Measurements from ENCODE around the gene PPM1H. TPM values are rescaled to one million over a fixed set of nuclear protein-coding genes. Genes with fewer than 3 reads are reported as not detected.

Gene PPM1H
- total RNA-seq, 1 experiment from 2014 or later = 65.7 TPM

- DNase-seq (ENCODE audit: low spot score) = peak; percentile 61
- in situ Hi-C loops (cut with HindIII; ENCODE audit: low sequenced_read_pairs) = no loop called here
These were observed 148.9 kb downstream of the PPM1H start for GRCh38 chr12:62785941-62786559.

DNA sequence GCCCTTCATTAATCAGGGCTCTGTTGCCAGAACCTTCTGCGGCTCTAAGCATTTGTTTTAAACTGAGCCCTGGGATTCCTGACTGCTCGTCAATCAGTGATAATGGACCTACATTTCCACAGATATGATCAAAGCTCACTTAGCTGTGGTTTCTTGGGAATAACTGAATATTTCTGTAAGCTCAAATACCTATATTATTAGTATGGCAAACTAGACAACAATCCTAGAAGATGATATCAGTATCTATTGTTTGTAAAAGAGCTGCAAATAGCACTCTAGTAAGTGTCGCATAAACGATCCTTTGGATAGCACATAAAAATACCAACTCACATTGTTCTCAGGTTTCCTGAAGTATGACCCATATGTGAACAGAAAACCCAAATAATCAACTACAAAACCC is 150.4 kb downstream of the PPM1H start:
- DNase-seq (ENCODE audit: low spot score) = no peak
- in situ Hi-C loops (cut with HindIII; ENCODE audit: low sequenced_read_pairs) = no loop called here

GRCh38 chr12:62783881-62784280 is 151.1 kb downstream of the PPM1H start:
- in situ Hi-C loops (cut with HindIII; ENCODE audit: low sequenced_read_pairs) = no loop called here
- peak; percentile 96 for DNase-seq (ENCODE audit: low spot score)

GRCh38 chr12:62781136-62781880 is 153.6 kb downstream of the PPM1H start:
- in situ Hi-C loops (cut with HindIII; ENCODE audit: low sequenced_read_pairs) = no loop called here
- no peak for DNase-seq (ENCODE audit: low spot score)

- no peak for DNase-seq (ENCODE audit: low spot score)
- in situ Hi-C loops (cut with HindIII; ENCODE audit: low sequenced_read_pairs) = no loop called here
These were observed 155.5 kb downstream of the PPM1H start for GRCh38 chr12:62779488-62779887.

GRCh38 chr12:62778187-62778586 is 156.8 kb downstream of the PPM1H start:
- in situ Hi-C loops (cut with HindIII; ENCODE audit: low sequenced_read_pairs) = no loop called here
- DNase-seq (ENCODE audit: low spot score) = no peak

DNA sequence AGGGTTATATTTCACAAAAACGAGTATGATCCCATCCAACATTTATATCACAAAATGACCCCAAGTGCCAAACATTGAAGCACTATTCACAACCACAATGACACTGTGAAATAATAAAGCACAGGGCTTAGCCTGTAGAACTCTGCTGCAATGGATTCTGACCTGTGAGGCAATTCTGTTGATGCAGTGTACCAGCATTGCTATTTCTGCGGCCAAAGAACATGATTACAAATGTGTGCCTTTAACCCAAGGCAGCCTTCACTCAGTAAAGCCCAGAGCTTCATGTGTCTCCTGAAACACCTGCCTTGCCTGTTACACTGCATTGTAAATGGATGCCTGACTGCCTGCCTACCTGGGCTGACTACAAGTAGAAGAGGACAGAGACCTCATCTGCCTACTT is 158.0 kb downstream of the PPM1H start:
- in situ Hi-C loops (cut with HindIII; ENCODE audit: low sequenced_read_pairs) = no loop called here

GRCh38 chr12:62776575-62776974 is 158.4 kb downstream of the PPM1H start:
- no peak for DNase-seq (ENCODE audit: low spot score)
- in situ Hi-C loops (cut with HindIII; ENCODE audit: low sequenced_read_pairs) = no loop called here

More for the DNA sequence above, 158.0 kb downstream of the PPM1H start:
- no peak for DNase-seq (ENCODE audit: low spot score)

GRCh38 chr12:62774794-62775193 is 160.2 kb downstream of the PPM1H start:
- no peak for DNase-seq (ENCODE audit: low spot score)
- in situ Hi-C loops (cut with HindIII; ENCODE audit: low sequenced_read_pairs) = no loop called here

- DNase-seq (ENCODE audit: low spot score) = no peak
- in situ Hi-C loops (cut with HindIII; ENCODE audit: low sequenced_read_pairs) = no loop called here
These were observed 162.5 kb downstream of the PPM1H start for GRCh38 chr12:62772416-62772955.

DNA sequence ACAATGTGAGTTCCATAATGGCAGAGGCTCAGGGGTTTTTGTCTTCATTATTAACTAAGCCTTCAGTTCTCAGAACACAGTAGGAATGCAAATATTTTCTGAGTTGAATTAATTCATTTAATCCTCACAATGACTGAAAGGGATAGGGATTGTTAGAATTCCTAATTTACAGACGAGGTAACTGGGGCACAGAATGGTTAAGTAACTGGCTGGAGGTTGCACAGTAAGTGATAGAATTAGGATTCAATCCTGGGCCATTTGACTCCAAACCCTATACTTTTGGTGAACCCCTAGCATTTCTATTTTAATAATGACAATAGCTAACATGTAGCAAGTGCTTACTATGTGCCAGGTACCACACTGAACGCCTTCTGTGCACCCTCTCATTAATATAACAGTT is 163.1 kb downstream of the PPM1H start:
- in situ Hi-C loops (cut with HindIII; ENCODE audit: low sequenced_read_pairs) = no loop called here
- no peak for DNase-seq (ENCODE audit: low spot score)

DNA sequence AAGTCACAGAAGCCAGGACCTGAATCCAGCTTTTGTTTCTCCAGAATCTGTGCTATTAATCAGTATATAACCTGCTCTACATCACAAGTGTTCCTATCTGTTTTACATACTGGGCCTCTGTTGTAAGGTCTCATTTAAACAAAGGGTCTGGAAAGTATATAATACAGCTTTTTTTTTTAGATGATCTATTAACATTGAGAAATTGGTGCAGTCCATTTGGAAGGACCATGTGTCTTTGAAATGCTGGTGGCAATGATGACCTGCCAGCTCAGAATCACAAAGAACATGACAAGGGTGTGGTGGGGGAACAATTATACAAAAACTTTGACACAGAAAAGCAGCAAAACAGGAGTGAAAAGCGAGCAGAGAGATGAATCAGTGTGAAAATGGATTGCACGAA is 164.6 kb downstream of the PPM1H start:
- in situ Hi-C loops (cut with HindIII; ENCODE audit: low sequenced_read_pairs) = no loop called here
- no peak for DNase-seq (ENCODE audit: low spot score)

DNA sequence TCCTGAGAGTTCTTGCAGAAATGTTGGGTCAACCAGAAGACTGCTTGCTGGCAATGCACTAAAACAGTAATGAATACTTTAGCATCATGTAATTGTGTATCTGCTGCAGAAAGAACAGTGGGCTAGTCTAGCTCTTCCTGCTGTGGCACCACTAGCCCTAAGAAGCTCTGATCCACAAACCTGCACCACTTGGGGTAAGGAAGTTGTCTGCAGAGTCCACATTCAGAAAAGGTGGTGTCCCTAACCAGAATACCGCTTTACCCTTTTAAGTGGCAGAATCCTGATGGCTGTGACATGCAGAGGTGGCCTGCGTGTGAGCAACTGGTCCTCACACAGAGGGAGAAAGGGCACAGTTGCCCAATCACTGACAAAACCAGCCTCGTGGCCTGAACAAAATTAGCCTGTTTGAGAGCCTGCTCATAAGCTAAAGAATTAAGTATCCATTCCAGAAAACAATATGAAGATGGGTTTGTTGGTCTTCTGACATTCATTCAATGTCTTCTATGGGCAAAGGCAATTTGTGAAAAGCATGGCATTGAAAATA is 165.8 kb downstream of the PPM1H start:
- in situ Hi-C loops (cut with HindIII; ENCODE audit: low sequenced_read_pairs) = no loop called here

GRCh38 chr12:62767946-62768345 is 167.0 kb downstream of the PPM1H start:
- in situ Hi-C loops (cut with HindIII; ENCODE audit: low sequenced_read_pairs) = no loop called here
- DNase-seq (ENCODE audit: low spot score) = no peak

More for the DNA sequence above, 165.8 kb downstream of the PPM1H start:
- no peak for DNase-seq (ENCODE audit: low spot score)

GRCh38 chr12:62767496-62767895 is 167.5 kb downstream of the PPM1H start:
- no peak for DNase-seq (ENCODE audit: low spot score)
- in situ Hi-C loops (cut with HindIII; ENCODE audit: low sequenced_read_pairs) = no loop called here

DNA sequence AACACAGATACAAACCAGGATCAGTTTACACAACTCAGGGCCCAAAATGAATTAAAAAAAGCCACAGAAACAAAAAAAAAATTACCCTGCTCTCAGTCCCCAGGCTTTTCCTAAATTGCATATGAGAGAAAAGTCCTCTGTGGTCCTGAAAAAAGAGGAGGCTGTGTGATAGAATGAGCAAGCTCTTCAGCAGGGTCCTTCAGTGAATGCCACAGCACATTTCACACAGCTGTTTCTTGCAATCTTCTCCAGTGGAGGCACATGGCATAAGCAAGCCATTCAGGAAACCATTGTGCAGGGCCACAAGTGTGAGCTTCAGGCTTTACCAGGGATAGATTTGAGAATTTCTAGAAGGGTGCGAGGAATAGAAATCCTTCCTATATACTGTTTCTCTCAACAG is 168.5 kb downstream of the PPM1H start:
- in situ Hi-C loops (cut with HindIII; ENCODE audit: low sequenced_read_pairs) = no loop called here
- no peak for DNase-seq (ENCODE audit: low spot score)

DNA sequence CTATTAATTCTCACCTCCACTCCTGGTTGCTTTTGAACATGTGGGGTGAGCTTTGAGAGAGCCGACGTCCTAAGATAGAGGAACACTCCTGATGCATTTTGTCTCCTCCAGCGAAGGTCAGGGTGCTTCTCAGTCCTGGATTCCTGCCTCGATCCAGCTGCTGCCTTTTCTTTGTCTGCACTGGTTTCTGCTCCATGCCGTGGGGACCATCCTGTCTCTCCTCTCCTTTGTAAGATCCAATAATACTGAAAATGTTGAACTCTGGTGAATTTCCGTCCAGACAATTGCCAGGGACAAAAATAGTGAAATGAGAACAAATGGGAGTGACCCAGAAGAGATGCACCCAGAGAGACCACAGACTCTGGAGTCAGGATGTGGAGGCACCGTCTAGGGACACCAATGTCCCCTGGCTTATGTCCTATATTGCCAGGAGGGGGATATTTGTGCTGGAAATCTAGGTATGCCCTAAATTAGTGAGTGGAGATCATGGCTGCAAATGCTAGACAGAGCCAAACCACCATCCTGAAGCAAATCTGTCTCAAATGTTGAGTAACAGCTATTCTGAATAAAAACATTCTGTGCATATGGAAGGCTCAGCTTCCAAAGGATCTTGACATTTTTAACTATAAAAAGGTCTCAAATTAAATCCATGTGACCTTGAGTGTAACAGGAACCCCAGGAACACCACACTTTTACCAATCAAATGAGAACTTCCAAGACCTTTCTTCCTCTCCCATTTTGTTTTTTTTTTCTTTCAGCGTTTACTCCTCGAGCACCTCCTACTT is 170.9 kb downstream of the PPM1H start:
- no peak for DNase-seq (ENCODE audit: low spot score)
- in situ Hi-C loops (cut with HindIII; ENCODE audit: low sequenced_read_pairs) = no loop called here

DNA sequence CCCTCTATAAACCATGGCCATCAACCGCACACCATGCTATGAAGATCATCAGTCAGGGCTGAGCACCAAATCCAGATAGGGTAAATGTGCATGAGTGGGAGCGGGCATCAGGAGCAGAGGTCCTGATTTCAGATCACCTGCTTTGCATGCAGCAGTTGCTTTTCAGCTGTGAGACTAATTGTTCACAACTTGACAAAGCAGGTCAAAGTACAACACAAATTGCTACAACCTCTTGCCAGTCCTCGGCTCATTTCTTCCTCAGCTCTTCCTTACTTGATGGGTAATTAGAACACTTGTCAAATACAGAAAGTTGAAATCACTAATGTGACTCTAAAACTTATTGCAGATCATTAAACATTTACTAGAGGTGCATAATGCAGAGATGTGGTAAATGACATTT is 171.6 kb downstream of the PPM1H start:
- no peak for DNase-seq (ENCODE audit: low spot score)
- in situ Hi-C loops (cut with HindIII; ENCODE audit: low sequenced_read_pairs) = no loop called here

GRCh38 chr12:62762645-62763044 is 172.3 kb downstream of the PPM1H start:
- in situ Hi-C loops (cut with HindIII; ENCODE audit: low sequenced_read_pairs) = no loop called here
- no peak for DNase-seq (ENCODE audit: low spot score)

DNA sequence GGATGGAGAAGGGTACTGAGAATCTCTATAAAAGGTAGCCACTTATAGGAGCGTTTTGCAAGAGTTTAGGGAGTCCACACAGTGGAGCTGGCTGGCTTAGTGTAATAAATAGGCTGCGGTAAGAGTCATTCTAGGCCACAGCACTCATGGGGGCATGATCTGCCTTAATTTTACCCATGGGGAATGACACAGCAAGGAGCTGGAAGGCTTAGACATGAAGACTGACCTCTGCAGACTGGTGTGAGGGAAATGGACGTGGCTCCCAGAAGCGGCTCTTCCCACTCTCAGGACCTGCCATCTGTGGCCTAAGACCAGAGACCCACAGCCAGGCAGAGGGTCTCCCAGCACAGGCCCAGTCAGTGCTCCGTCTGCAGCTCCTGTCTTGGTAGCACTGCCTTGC is 173.3 kb downstream of the PPM1H start:
- no peak for DNase-seq (ENCODE audit: low spot score)
- in situ Hi-C loops (cut with HindIII; ENCODE audit: low sequenced_read_pairs) = no loop called here

Data from G401 (cell line).